Effector memory CD4-positive, alpha-beta T cell (primary cell): ENCODE data around the gene AURKAIP1.

Source experiments
- DNase-seq, 3 donors: peaks; one replicate each; pipeline ENCODE4 v3.0.0-alpha.2; 2020
- H3K27ac ChIP-seq: 2 replicates; pipeline ENCODE4 v1.7.0; 2013; ENCODE audit warnings: mild to moderate bottlenecking, low read length, moderate library complexity; ENCODE audit not compliant: insufficient read depth, poor library complexity, severe bottlenecking
- H3K27me3 ChIP-seq: replicated peaks from 2 replicates; pipeline ENCODE4 v1.7.0; 2013; ENCODE audit warnings: mild to moderate bottlenecking, low read length; ENCODE audit not compliant: insufficient read depth, control insufficient read depth, poor library complexity, severe bottlenecking
- H3K36me3 ChIP-seq: 2 replicates; pipeline ENCODE4 v1.7.0; 2013; ENCODE audit warnings: mild to moderate bottlenecking, low read length, moderate library complexity; ENCODE audit not compliant: control insufficient read depth, insufficient read depth
- H3K4me1 ChIP-seq: 2 replicates; pipeline ENCODE4 v1.7.0; 2013; ENCODE audit warnings: low read length, mild to moderate bottlenecking; ENCODE audit not compliant: control insufficient read depth, insufficient read depth, poor library complexity, severe bottlenecking
- H3K4me3 ChIP-seq: 2 replicates; pipeline ENCODE4 v1.7.0; 2013; ENCODE audit warnings: low read length, low read depth, mild to moderate bottlenecking; ENCODE audit not compliant: insufficient read depth, poor library complexity, severe bottlenecking
- H3K9me3 ChIP-seq: 2 replicates; pipeline ENCODE4 v1.7.0; 2013; ENCODE audit warnings: mild to moderate bottlenecking, low read length, moderate library complexity; ENCODE audit not compliant: control insufficient read depth

The AURKAIP1 gene

DNA sequence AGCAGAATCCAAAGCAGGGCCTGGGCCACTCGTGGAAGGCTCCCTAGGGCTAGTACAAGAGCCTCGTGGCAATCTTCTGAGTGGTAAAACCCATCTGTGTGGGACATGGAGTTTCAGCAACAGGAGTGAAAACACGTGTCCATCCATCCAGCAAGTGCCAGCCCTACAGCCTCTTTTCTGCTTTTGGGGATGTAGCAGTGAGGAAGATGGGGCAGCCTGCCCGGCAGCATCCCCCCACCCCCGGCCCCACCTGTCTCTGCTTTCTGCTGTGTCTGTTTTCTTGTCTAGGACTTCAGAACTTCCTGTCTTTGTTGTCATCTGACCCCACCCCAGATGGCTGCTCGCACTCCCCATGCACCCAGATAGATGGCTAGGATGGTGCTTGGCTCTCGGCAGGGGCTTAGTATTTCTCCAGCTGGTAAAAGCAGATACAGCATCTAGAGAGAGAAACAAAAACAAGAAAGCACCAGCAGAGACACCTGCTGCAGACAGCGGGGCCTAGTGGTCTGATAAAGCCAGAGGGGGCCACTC lies 48.9 kb downstream of the AURKAIP1 start:
- Histone ChIP-seq H3K27me3 (no peaks in the 10 kb centered on the region), H3K9me3 (no peaks in the 10 kb centered on the region), H3K27ac (no peak overlapping the region), H3K4me3 (peak overlapping the region; percentile 78), H3K4me1 (peaks cover 36% of the 10 kb centered on the region), H3K36me3 (peaks cover 20% of the 10 kb centered on the region)
- no peak for DNase-seq

GRCh38 chr1:1325288-1326074 lies 49.5 kb downstream of the AURKAIP1 start:
- Histone ChIP-seq H3K27me3 (no peaks in the 10 kb centered on the region), H3K4me1 (peaks cover 34% of the 10 kb centered on the region), H3K4me3 (peak overlapping the region; percentile 78), H3K9me3 (no peaks in the 10 kb centered on the region), H3K27ac (peak overlapping the region; percentile 72), H3K36me3 (peaks cover 23% of the 10 kb centered on the region)
- DNase-seq, result no peak

DNA sequence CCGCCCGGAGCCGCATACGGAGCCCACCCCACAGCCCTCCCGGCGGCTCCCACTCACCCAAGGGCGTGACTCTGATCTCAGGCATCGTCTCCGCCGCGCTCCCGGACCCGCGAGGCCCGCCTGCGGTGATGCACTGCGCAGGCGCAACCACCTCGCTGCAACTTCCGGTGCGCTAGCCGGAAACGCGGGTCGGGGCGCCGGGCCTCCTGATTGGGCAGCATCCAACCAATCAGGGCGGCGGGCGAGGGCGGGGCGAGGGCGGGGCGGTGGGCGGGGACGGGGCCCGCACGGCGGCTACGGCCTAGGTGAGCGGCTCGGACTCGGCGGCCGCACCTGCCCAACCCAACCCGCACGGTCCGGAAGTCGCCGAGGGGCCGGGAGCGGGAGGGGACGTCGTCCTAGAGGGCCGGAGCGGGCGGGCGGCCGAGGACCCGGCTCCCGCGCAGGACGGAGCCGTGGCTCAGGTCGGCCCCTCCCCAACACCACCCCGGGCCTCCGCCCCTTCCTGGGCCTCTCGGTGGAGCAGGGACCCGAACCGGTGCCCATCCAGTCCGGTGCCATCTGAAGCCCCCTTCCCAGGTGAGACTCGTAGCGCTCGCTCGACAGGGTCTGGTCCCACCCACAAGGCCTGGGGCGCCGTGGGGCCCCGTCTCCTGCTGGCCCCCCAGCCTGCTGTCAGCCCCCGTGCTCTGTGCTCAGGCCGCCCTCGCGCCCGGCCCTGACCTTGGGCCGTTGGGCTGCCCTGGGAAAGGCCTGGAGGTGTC lies 50.3 kb downstream of the AURKAIP1 start, which contains the start of the genes CPTP and INTS11:
Gene CPTP (plus strand): TSS at position 279 of the 764 bp plus-strand sequence. CDS start 2,109 bp downstream, outside the sequence.
Gene INTS11 (minus strand): TSS at position 137 of the 764 bp plus-strand sequence. CDS start 52 bp downstream, at position 85.
- Histone ChIP-seq H3K4me3 (peak within 1 kb of the TSS; percentile 78), H3K9me3 (no peaks in the 10 kb centered on the region), H3K4me1 (peaks cover 34% of the 10 kb centered on the region), H3K27me3 (no peaks in the 10 kb centered on the region), H3K27ac (peak within 1 kb of the TSS; percentile 77), H3K36me3 (peaks cover 31% of the 10 kb centered on the region)
- DNase-seq, result peak; percentile 91 to 96 (median 95)

DNA sequence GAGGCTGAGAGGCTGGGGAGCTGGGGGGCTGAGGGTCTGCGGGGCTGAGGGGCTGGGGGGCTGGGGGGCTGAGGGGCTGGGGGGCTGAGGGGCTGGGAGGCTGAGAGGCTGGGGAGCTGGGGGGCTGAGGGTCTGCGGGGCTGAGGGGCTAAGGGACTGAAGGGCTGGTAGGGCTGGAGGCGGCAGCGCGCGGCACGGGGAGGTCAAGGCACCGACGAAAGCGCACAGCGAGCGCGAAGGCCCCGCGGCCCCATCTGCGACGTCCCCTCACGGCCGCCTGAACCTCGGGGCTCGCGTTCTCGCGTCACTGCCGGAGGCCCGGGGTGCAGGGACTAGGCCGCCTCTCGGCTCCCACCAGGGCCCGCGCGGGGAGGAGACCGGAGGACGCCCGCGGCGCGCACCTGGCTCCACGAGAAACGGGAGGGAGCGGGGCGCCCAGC lies 50.9 kb downstream of the AURKAIP1 start:
- Histone ChIP-seq H3K4me3 (peak overlapping the region; percentile 78), H3K9me3 (no peaks in the 10 kb centered on the region), H3K27ac (peak overlapping the region; percentile 77), H3K27me3 (no peaks in the 10 kb centered on the region), H3K4me1 (peaks cover 34% of the 10 kb centered on the region), H3K36me3 (peaks cover 35% of the 10 kb centered on the region)
- DNase-seq, result no peak
